HepG2 (cell line): ENCODE results near the gene HAPLN2. TPM values are rescaled to one million over a fixed set of nuclear protein-coding genes. Genes with fewer than 3 reads are reported as not detected.
A peak's percentile ranks its signal among the peaks of the same experiment; 100 is the strongest.

Experiments used
- AHR ChIP-seq: IDR thresholded peaks from 2 replicates; pipeline ENCODE4 v1.6.1; 2018; ENCODE audit warnings: missing genetic modification reagents, missing compliant biosample characterization
- DMAP1 ChIP-seq: IDR thresholded peaks from 2 replicates; pipeline ENCODE4 v1.6.1; 2016
- GATA4 ChIP-seq: sonication (generic); IDR thresholded peaks from 2 replicates; pipeline ENCODE4 v1.6.1; 2016; ENCODE audit warnings: antibody characterized with exemption, low read depth, borderline replicate concordance
- GLI4 ChIP-seq: sonication (generic); formaldehyde crosslinking; IDR thresholded peaks from 2 replicates; pipeline ENCODE4 v1.5.1; 2020; ENCODE audit warnings: missing genetic modification reagents, mild to moderate bottlenecking, moderate library complexity, borderline replicate concordance
- KLF9 ChIP-seq: IDR thresholded peaks from 2 replicates; pipeline ENCODE4 v1.6.1; 2016; ENCODE audit warnings: low read depth
- SMAD1 ChIP-seq: sonication (generic); formaldehyde crosslinking; IDR thresholded peaks from 2 replicates; pipeline ENCODE4 v1.4.0; 2020; ENCODE audit warnings: missing genetic modification reagents, low read depth, mild to moderate bottlenecking, borderline replicate concordance
- SMARCE1 ChIP-seq: fragments of 450-650 bp; IDR thresholded peaks from 2 replicates; pipeline ENCODE4 v1.6.1; 2017; ENCODE audit warnings: borderline replicate concordance
- THAP11 ChIP-seq: IDR thresholded peaks from 2 replicates; pipeline ENCODE4 v1.6.1; 2016; ENCODE audit warnings: missing biosample characterization, missing genetic modification reagents
- ZNF607 ChIP-seq: sonication (generic); formaldehyde crosslinking; IDR thresholded peaks from 2 replicates; pipeline ENCODE4 v1.5.1; 2020; ENCODE audit warnings: missing genetic modification reagents, mild to moderate bottlenecking, borderline replicate concordance
- ZNF652 ChIP-seq: IDR thresholded peaks from 2 replicates; pipeline ENCODE4 v1.6.1; 2016; ENCODE audit warnings: low read depth, borderline replicate concordance
- ZNF781 ChIP-seq: sonication (generic); formaldehyde crosslinking; IDR thresholded peaks from 2 replicates; pipeline ENCODE4 v1.5.1; 2020; ENCODE audit warnings: borderline replicate concordance, mild to moderate bottlenecking, missing genetic modification reagents; ENCODE audit errors: not compliant biosample characterization
- ZSCAN25 ChIP-seq: sonication (generic); formaldehyde crosslinking; IDR thresholded peaks from 2 replicates; pipeline ENCODE4 v1.8.0; 2022; ENCODE audit warnings: mild to moderate bottlenecking, missing genetic modification reagents
- polyA plus RNA-seq, 8 experiments: library from polyadenylated mRNA; depleted of rRNA in 3 of 8; stranded (reverse) in 7 of 8; unstranded in 1 of 8; fragments of >200 nt; fragmentation: Illumina TruSeq in 4 of 8; extraction: Trizol in 4 of 8; gene quantifications; 2 replicates each; pipeline versions ENCODE4 v1.2.1 to v1.2.3, GENCODE V29; 2011 to 2016; ENCODE audit warnings: low read depth in 4 of 8, missing spikeins in 1 of 8, mixed read lengths in 1 of 8; ENCODE audit not compliant: insufficient read depth in 1 of 8
- total RNA-seq, 5 experiments: library from RNA; depleted of rRNA; stranded (reverse); fragments of >200 nt; fragmentation: Illumina TruSeq; extraction: Trizol; gene quantifications; 2 replicates each; pipeline ENCODE4 v1.2.3, GENCODE V29; 2016; ENCODE audit warnings: low read depth in 1 of 5
- TF ChIP-seq, protein P1 (sequence below): sonication (generic); formaldehyde crosslinking; IDR thresholded peaks from 2 replicates; pipeline ENCODE4 v1.4.0; 2020; ENCODE audit warnings: low read depth, missing genetic modification reagents
- TF ChIP-seq, protein P2 (sequence below): sonication (generic); formaldehyde crosslinking; conservative IDR thresholded peaks from 2 replicates; pipeline ENCODE4 v1.4.0; 2020; ENCODE audit warnings: mild to moderate bottlenecking, missing genetic modification reagents, moderate library complexity
- TF ChIP-seq, protein P3 (sequence below): sonication (generic); formaldehyde crosslinking; IDR thresholded peaks from 2 replicates; pipeline ENCODE4 v1.4.0; 2020; ENCODE audit warnings: mild to moderate bottlenecking, missing genetic modification reagents
- TF ChIP-seq, protein P4 (sequence below): sonication (generic); formaldehyde crosslinking; IDR thresholded peaks from 2 replicates; pipeline ENCODE4 v1.4.0; 2020; ENCODE audit warnings: missing genetic modification reagents

The HAPLN2 gene
- total and polyA plus RNA-seq, 2 of the 13 experiments (the other 11 are each of a cell fraction or from before 2014, with no cell fraction given) = not detected

DNA sequence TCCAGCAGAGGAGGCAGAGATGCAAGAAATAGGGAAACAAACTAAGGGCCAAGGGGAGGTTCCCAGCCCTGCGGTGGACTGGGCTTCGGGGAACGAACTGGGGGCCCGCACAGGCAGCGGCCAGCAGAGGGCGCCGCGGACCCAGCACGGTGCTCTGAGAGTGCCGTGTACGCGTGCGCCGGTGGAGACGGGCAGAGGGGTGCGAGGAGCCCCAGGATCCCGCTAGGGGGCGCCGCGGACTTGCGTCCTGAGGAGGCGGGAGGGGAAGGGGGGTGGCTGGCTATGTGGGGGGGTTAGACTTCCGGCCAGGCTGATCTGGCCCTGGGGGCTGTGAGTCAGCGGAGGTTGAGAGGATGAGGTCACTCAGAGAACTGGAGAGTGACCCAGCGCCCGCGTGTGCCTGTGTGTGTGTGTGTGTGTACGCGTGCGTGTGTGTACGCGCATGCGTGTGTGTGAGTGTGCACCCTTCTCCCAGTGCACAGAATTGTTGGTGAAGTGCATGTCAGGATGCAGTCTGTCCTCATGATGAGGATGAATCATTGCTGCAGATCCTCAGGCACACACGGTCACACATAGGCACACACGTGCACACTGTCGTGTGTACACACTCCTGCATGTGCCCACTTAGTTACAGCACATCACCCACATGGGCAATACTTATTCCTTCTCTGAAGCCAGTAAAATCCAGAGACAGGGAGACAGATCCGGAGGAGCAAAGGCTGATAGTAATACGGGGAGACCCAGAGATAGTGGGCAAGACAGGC, 41.0 kb downstream of the HAPLN2 start (continued):
- TF ChIP-seq, protein P1, sequence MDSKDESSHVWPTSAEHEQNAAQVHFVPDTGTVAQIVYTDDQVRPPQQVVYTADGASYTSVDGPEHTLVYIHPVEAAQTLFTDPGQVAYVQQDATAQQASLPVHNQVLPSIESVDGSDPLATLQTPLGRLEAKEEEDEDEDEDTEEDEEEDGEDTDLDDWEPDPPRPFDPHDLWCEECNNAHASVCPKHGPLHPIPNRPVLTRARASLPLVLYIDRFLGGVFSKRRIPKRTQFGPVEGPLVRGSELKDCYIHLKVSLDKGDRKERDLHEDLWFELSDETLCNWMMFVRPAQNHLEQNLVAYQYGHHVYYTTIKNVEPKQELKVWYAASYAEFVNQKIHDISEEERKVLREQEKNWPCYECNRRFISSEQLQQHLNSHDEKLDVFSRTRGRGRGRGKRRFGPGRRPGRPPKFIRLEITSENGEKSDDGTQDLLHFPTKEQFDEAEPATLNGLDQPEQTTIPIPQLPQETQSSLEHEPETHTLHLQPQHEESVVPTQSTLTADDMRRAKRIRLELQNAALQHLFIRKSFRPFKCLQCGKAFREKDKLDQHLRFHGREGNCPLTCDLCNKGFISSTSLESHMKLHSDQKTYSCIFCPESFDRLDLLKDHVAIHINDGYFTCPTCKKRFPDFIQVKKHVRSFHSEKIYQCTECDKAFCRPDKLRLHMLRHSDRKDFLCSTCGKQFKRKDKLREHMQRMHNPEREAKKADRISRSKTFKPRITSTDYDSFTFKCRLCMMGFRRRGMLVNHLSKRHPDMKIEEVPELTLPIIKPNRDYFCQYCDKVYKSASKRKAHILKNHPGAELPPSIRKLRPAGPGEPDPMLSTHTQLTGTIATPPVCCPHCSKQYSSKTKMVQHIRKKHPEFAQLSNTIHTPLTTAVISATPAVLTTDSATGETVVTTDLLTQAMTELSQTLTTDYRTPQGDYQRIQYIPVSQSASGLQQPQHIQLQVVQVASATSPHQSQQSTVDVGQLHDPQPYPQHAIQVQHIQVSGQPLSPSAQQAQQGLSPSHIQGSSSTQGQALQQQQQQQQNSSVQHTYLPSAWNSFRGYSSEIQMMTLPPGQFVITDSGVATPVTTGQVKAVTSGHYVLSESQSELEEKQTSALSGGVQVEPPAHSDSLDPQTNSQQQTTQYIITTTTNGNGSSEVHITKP (CRISPR knock-in tag) = peak; percentile 66
- TF ChIP-seq ZNF781 (no peak), AHR (peak; percentile 80; the same call in 1 of the 2 replicates), DMAP1 (peak; percentile 80), SMARCE1 (no peak), THAP11 (CRISPR knock-in tag) (peak; percentile 75), KLF9 (CRISPR knock-in tag) (no peak; the same call in 1 of the 2 replicates), SMAD1 (peak; percentile 26; the same call in 1 of the 2 replicates), ZNF607 (CRISPR knock-in tag) (0 out of 2 replicates have a peak, but pooled peaks have one; percentile 10), ZNF652 (peak; percentile 83), GATA4 (no peak), GLI4 (CRISPR knock-in tag) (no peak), ZSCAN25 (CRISPR knock-in tag) (peak; percentile 77; the same call in 1 of the 2 replicates)
- TF ChIP-seq, protein P2, sequence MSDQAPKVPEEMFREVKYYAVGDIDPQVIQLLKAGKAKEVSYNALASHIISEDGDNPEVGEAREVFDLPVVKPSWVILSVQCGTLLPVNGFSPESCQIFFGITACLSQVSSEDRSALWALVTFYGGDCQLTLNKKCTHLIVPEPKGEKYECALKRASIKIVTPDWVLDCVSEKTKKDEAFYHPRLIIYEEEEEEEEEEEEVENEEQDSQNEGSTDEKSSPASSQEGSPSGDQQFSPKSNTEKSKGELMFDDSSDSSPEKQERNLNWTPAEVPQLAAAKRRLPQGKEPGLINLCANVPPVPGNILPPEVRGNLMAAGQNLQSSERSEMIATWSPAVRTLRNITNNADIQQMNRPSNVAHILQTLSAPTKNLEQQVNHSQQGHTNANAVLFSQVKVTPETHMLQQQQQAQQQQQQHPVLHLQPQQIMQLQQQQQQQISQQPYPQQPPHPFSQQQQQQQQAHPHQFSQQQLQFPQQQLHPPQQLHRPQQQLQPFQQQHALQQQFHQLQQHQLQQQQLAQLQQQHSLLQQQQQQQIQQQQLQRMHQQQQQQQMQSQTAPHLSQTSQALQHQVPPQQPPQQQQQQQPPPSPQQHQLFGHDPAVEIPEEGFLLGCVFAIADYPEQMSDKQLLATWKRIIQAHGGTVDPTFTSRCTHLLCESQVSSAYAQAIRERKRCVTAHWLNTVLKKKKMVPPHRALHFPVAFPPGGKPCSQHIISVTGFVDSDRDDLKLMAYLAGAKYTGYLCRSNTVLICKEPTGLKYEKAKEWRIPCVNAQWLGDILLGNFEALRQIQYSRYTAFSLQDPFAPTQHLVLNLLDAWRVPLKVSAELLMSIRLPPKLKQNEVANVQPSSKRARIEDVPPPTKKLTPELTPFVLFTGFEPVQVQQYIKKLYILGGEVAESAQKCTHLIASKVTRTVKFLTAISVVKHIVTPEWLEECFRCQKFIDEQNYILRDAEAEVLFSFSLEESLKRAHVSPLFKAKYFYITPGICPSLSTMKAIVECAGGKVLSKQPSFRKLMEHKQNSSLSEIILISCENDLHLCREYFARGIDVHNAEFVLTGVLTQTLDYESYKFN (CRISPR knock-in tag) = peak; percentile 57; the same call in 1 of the 2 replicates
- TF ChIP-seq, protein P3, sequence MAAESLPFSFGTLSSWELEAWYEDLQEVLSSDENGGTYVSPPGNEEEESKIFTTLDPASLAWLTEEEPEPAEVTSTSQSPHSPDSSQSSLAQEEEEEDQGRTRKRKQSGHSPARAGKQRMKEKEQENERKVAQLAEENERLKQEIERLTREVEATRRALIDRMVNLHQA (CRISPR knock-in tag) = peak; percentile 72; the same call in 1 of the 2 replicates
- TF ChIP-seq, protein P4, sequence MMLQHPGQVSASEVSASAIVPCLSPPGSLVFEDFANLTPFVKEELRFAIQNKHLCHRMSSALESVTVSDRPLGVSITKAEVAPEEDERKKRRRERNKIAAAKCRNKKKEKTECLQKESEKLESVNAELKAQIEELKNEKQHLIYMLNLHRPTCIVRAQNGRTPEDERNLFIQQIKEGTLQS (CRISPR knock-in tag) = peak; percentile 96
